Measurements from ENCODE around the gene MTMR2.
A peak's percentile ranks its signal among the peaks of the same experiment; 100 is the strongest.

Gene MTMR2

GRCh38 chr11:95913830-95914615 is 9.9 kb downstream of the MTMR2 start:
- Histone ChIP-seq H3K4me3 (no peak overlapping the region), H3K27ac (peak overlapping the region; percentile 16 to 57)
- no peak for DNase-seq (ENCODE audit: low spot score)
- no peak for TF ChIP-seq CTCF (IDR thresholded peaks at IDR 0.05)

- no peak for DNase-seq (ENCODE audit: low spot score)
- Histone ChIP-seq H3K4me3 (no peak overlapping the region), H3K27ac (peak overlapping the region in 1 of 2 donors; percentile 57)
- TF ChIP-seq CTCF (IDR thresholded peaks at IDR 0.05): no peak
Observed at GRCh38 chr11:95912902-95913560, 10.9 kb downstream of the MTMR2 start.

GRCh38 chr11:95911369-95911759 is 12.5 kb downstream of the MTMR2 start:
- no peak for DNase-seq (ENCODE audit: low spot score)
- Histone ChIP-seq H3K27ac (no peak overlapping the region), H3K4me3 (no peak overlapping the region)
- no peak for TF ChIP-seq CTCF (IDR thresholded peaks at IDR 0.05)

GRCh38 chr11:95910638-95911368 is 13.1 kb downstream of the MTMR2 start:
- no peak for DNase-seq (ENCODE audit: low spot score)
- H3K27ac ChIP-seq: no peak overlapping the region
- TF ChIP-seq CTCF (IDR thresholded peaks at IDR 0.05): no peak
- H3K4me3 ChIP-seq: no peak overlapping the region

GRCh38 chr11:95908826-95909225 is 15.1 kb downstream of the MTMR2 start:
- DNase-seq (ENCODE audit: low spot score): no peak
- TF ChIP-seq CTCF (IDR thresholded peaks at IDR 0.05): no peak
- Histone ChIP-seq H3K27ac (no peak overlapping the region), H3K4me3 (no peak overlapping the region)

GRCh38 chr11:95907476-95907875 is 16.4 kb downstream of the MTMR2 start:
- DNase-seq (ENCODE audit: low spot score): no peak
- no peak overlapping the region for H3K4me3 ChIP-seq
- no peak overlapping the region for H3K27ac ChIP-seq
- TF ChIP-seq CTCF (IDR thresholded peaks at IDR 0.05): no peak

Measured in coronary artery (tissue), 2 donors.